Ecto neural progenitor cell (in vitro differentiated cells): Measurements from ENCODE around the gene DPT.

Experiments used
- DNase-seq: peaks from one replicate; pipeline ENCODE4 v3.0.0-alpha.2; 2018; ENCODE audit warnings: low spot score

The DPT gene

GRCh38 chr1:168656485-168656884, 72.5 kb downstream of the DPT start:
- DNase-seq: no peak

GRCh38 chr1:168654198-168654915, 74.6 kb downstream of the DPT start:
- DNase-seq: no peak

GRCh38 chr1:168653567-168653966, 75.4 kb downstream of the DPT start:
- DNase-seq: no peak

- DNase-seq: no peak
Observed at GRCh38 chr1:168645721-168646120, 83.3 kb downstream of the DPT start.
